NCI-H146 (cell line): Measurements from ENCODE around the gene RSAD2.
"Not testable (repeated sequence)": the region's sequence is repeated elsewhere in the genome, so short reads cannot be mapped to it uniquely, and the experiment has no call there.

Experiments
- DNase-seq: peaks from one replicate; lab custom pipeline; 2025; lab: John Stamatoyannopoulos, UW

Gene RSAD2

DNA sequence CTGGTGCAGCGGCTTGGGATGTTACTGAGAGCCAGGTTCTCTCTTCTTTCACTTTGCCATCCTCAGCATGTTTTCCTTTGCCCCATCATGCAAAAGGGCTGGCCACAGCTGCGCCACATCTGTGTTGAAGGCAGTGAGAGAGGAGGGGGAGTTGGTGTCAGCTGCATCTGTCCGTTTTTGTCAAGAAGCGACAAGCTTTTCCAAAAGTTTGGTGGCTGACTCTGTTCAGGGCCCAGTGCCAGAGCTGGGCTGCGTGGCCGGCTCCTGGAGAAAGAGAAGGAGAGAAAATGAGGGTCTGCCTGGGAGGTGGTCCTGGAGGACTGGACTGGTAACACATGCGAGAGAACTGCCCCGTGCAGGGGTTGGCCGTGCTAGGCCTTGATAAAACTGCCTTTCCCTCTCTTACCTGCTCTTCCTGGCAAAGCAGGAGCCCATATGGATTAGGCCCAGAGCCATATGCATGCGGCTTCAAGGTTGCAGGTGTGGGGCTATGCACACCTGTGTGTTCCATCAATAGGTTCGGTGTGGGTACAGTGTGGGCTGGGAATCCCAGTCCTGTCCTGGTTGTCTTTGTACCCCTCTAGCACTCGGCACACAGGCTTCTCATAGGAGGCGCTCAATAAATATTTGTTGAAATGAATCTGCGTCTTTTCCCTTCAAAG is 48.6 kb downstream of the RSAD2 start:
- no peak for DNase-seq

DNA sequence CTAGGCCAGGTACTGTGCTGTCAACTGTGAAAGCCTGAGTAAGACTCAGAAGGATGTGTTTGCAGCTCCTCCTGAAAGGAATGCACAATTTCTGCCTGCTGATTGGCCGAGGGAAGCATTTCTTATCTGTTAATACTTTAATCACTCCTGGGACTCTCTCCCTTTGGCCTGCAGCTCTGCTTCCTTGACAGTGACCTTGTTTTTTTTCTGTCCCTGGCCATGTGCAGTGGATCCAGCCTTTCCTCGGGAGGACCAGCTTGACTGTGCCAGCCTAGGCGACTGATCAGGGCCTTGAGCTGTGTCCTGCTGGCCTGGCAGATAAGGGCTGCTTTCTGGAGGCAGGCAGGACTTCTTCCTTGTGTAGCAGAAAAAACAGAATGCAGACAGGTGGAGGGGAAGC is 49.6 kb downstream of the RSAD2 start:
- DNase-seq, result no peak

- no peak for DNase-seq
Measured at GRCh38 chr2:6927753-6928152, 50.2 kb downstream of the RSAD2 start.

DNA sequence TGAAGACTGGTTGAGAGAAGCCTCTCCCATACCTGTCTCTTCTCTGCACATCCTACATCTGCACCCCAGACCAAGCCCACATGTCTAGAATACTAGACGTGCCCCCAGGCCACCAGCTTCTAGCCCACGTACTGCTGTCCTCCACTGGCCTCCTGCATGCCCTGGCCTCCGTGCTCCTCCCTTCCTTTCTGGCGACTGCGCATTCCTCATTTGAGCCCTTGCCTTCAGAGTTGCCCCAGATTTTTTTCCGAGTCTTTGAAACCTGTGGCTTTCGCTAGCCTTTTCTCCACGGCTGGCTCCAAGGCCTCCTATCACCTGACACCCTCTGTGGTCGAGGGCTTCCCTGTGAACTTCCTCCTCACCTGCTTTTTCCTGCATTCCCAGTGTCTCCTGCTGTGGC is 50.9 kb downstream of the RSAD2 start:
- no peak for DNase-seq

GRCh38 chr2:6929196-6929819 is 51.7 kb downstream of the RSAD2 start:
- DNase-seq, result no peak

- no peak for DNase-seq
Measured at GRCh38 chr2:6930923-6931647, 53.5 kb downstream of the RSAD2 start.

DNA sequence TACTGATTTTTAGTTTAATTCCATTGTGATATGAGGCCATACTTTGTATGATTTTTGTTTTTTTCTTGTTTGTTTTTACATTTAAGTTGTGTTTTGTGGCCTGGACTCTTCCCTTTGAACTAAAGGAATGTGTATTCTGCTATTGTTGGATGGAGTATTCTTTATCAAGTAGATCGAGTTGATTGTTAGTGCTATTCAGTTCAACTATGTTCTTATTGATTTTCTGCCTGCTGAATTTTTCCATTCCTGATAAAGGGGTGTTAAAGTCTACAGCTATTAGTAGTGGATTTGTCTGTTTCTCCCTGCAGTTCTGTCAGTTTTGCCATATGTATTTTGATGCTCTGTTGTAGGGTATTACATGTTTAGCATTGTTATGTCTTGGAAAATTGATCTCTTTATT is 54.2 kb downstream of the RSAD2 start:
- DNase-seq, result no peak

GRCh38 chr2:6932206-6932605 is 54.6 kb downstream of the RSAD2 start:
- no peak for DNase-seq

DNA sequence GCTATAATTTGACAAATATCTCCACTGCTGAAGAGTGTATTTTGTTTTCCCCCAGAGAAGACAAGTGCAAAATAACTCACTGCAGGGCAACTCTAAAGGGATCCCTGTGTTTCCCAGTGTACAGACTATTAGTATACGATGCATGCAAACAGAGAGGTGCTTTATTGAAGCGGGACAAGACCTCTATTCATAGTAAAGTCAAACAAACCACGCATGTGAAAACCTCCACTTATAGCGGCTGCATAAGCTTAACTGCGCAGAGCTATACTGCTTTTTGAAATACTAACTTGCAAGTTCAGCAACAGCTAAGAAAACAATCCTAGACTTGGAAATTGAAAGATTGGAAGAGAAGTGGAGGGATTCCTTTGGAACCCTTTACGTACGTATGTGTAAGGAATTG is 55.3 kb downstream of the RSAD2 start:
- no peak for DNase-seq

DNA sequence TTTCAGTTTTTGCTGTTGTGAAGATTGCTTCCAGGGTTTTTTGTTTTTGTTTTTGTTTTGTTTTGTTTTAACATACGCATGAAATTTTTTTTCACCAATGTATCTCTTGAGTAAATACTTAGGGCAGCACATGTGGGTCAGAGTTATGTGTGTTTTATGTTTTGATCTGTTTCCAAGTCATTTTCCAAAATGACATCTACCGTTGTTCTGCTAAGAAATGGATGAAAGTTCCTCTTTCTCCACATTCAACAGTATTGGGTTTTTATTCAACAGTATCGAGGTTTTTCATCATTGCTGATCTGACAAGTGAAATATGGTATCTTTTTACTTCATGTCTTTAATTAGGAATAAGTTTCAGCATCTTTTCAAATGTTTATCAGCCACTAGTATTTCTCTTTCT is 56.3 kb downstream of the RSAD2 start:
- no peak for DNase-seq

DNA sequence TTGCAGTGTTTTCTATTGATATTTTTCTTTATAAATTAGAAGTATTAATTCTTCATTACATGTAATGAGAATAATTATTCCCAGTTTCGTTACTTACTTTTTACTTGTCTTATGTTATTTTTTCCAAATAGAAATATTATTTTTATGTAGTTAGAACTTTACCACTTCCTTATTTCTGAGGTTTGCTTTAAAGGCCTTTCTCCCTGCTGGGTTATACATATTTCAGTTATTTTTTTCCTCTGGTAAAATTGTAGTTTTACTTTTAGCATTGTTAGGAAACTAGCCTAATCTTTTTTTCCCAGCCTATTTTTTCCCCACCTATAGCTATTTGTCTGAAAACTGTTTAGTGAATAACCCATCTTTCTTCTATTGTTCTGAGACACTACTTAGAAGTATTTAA is 56.8 kb downstream of the RSAD2 start:
- no peak for DNase-seq

DNA sequence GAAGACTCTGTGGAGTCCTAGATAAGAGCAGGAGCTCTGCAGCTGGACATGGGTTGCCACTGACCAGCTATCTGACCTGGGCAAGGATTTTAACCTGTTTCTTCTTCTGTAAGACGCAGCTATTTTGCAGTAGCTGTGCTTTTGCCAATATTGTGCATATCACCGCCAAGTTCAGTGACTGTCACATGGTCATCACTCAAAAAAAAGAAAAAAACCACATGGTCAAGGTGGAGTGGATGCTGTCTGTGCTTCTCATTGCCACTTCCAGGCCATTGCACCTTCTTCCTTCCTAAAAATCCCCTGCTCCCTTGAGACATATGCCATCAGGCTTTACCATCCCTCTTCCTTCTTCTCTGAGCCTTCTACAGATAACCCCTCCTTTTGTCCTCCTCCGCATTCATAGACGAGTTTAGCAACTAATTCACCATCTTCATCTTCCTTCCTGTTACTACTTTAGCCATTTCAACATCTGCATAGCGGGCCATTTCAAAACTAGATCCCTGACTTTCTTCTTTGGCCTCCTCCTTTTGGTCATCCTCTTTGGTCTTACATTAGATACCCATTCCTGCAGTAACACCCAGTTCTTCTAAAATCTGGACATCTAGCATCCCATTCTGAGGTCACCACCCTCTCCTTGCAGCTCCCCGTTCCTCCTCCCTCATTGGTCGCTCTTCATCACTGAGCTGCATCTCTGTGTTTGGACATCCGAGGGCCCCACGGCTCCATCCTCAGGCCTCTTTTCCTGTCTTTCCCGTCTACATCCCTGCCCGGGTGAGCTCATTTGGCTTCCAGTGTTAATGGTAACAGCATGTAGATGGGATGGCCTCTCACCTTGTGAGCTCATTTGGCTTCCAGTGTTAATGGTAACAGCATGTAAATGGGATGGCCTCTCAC is 57.4 kb downstream of the RSAD2 start:
- no peak for DNase-seq

- not testable (repeated sequence) for DNase-seq
Measured at GRCh38 chr2:6935652-6936020, 58.1 kb downstream of the RSAD2 start.

DNA sequence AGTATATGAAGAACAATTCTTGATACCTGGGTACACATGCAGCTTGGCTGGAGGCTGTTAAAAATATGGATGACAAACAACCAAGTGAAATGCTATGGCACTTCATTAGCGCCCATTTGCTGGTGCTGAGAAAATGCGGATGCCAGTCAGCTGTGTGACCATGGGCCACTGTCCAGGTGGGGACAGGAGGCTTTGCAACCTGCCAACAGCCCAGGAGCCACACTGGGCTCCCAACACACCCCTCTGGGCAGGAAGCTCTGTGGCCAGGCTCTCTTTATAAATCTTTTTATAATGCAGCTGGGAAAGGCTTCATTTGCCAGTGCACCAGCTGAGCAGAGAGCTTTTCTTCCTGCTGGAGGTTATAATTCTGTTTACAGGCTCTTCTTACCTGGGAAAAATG is 59.6 kb downstream of the RSAD2 start:
- peak; percentile 13 for DNase-seq

- no peak for DNase-seq
Measured at GRCh38 chr2:6937582-6937981, 60.0 kb downstream of the RSAD2 start.

- DNase-seq, result no peak
Measured at GRCh38 chr2:6939071-6939470, 61.5 kb downstream of the RSAD2 start.

GRCh38 chr2:6940820-6941219 is 63.2 kb downstream of the RSAD2 start:
- DNase-seq, result peak; percentile 67

GRCh38 chr2:6941299-6942046 is 63.9 kb downstream of the RSAD2 start:
- no peak for DNase-seq

DNA sequence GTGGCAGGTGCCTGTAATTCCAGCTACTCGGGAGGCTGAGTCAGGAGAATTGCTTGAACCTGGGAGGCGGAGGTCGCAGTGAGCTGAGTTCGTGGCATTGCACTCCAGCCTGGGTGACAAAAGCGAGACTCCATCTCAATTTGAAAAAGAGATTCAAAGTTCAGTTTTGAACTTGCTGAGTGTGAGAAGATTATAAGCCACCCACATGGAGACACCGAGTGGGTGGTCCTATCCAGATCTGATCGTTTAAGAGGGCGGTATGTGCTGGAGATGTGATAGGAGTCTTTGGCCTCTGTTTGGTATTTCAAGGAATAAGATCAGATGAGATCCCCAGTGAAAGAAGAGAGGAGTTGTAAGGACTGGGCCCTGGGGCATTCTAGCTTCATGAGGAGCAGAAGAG is 65.3 kb downstream of the RSAD2 start:
- no peak for DNase-seq

DNA sequence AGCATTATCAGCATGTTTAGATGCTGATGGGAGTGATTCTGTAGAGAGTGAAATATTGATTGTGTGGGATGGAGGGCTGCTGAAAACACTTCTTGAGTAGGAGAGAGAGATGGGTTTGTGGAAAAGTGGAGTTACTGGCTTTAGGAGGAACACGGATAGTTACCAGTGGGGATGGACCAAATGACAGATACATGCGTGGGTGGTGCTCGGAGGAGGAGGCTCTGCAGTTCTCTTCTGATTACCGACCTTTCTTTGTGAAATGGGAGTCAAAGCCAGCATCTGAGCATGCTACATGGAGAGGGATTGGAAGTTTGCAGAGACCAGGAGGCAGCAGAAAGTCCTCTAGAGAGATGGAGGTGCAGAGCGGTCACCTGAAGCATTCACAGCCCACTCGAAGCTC is 65.9 kb downstream of the RSAD2 start:
- DNase-seq, result no peak

GRCh38 chr2:6943971-6944370 is 66.4 kb downstream of the RSAD2 start:
- no peak for DNase-seq

DNA sequence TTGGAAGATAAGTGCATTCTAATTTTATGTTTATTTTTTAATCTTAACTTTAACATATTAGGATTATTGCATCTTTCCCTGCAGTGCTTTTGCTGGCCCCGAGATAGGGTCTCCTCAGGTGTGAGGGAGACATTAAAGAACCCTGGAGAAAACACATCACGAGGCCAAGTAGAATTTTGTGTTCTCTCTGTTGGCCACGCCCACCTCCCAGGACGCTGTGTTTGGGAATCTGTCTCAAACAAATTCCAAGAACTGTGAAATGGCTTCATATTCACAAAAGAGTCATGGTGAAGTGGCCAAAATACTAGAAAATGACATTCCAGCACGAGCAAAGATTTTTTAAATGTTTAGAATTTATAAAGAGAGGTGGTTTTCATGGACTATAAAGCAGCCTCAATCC is 67.0 kb downstream of the RSAD2 start:
- no peak for DNase-seq
